ENCODE results near the gene RASA1.

The RASA1 gene

GRCh38 chr5:87390075-87390474, 122.4 kb downstream of the RASA1 start:
- no peak overlapping the region for H3K4ac ChIP-seq (ENCODE audit: low read length)
- no peak overlapping the region for H2BK120ac ChIP-seq (ENCODE audit: low read depth, low read length)
- no peak overlapping the region for H3K4me2 ChIP-seq (ENCODE audit: insufficient read depth, low read length, poor library complexity, severe bottlenecking)
- H3K4me3 ChIP-seq (ENCODE audit: low read length in 2 of 2), result no peak overlapping the region
- H3K36me3 ChIP-seq (replicated peaks in 1 of 2; ENCODE audit: control insufficient read depth in 2 of 2, insufficient read depth in 2 of 2, low read length in 2 of 2), result peaks cover 16 to 100% of the 10 kb centered on the region in 2 donors
- H3K23ac ChIP-seq (ENCODE audit: low read depth, low read length, poor library complexity), result no peak overlapping the region
- no peak overlapping the region for H2AK5ac ChIP-seq (ENCODE audit: low read depth, low read length)
- DNase-seq (ENCODE audit: low spot score), result no peak
- H2BK12ac ChIP-seq (ENCODE audit: low read length), result no peak overlapping the region
- no peaks in the 10 kb centered on the region for H3K9me3 ChIP-seq (replicated peaks in 1 of 2; ENCODE audit: control insufficient read depth in 2 of 2, insufficient read depth in 1 of 2, low read depth in 1 of 2, low read length in 2 of 2)
- H3K27ac ChIP-seq (replicated peaks; ENCODE audit: low read length), result no peak overlapping the region
- no peaks in the 10 kb centered on the region for H3K27me3 ChIP-seq (ENCODE audit: control insufficient read depth in 3 of 3, insufficient read depth in 3 of 3, low read depth in 1 of 3, low read length in 3 of 3)
- no peaks in the 10 kb centered on the region for H3K4me1 ChIP-seq (ENCODE audit: control insufficient read depth in 2 of 2, insufficient read depth in 1 of 2, low read depth in 1 of 2, low read length in 2 of 2)
- no peak overlapping the region for H4K8ac ChIP-seq (ENCODE audit: low read depth, low read length)
- H2BK5ac ChIP-seq (ENCODE audit: low read length), result no peak overlapping the region
- H3K79me1 ChIP-seq (ENCODE audit: low read depth, low read length), result no peaks in the 10 kb centered on the region
- H2BK15ac ChIP-seq (ENCODE audit: low read length), result no peak overlapping the region
- H3K9ac ChIP-seq (ENCODE audit: low read depth, low read length, poor library complexity), result no peak overlapping the region
- WGBS, 2 donors (ENCODE audit: extremely low coverage in 2 of 2, insufficient read length in 2 of 2, insufficient replicate concordance in 1 of 2), result no CpG with 5 or more reads among the region's 3 CpGs
- H3K18ac ChIP-seq (ENCODE audit: low read length), result no peak overlapping the region
- no peak overlapping the region for H4K91ac ChIP-seq (ENCODE audit: low read depth, low read length, poor library complexity)
- no peak overlapping the region for H2AFZ ChIP-seq (ENCODE audit: low read length)
- no peak overlapping the region for H3K14ac ChIP-seq (ENCODE audit: low read length)

- WGBS, 2 donors (ENCODE audit: extremely low coverage in 2 of 2, insufficient read length in 2 of 2, insufficient replicate concordance in 1 of 2), result no CpG with 5 or more reads among the region's 5 CpGs
- H3K4ac ChIP-seq (ENCODE audit: low read length), result no peak overlapping the region
- H3K4me2 ChIP-seq (ENCODE audit: insufficient read depth, low read length, poor library complexity, severe bottlenecking), result no peak overlapping the region
- H4K91ac ChIP-seq (ENCODE audit: low read depth, low read length, poor library complexity), result no peak overlapping the region
- H3K9ac ChIP-seq (ENCODE audit: low read depth, low read length, poor library complexity), result no peak overlapping the region
- no peak overlapping the region for H2BK15ac ChIP-seq (ENCODE audit: low read length)
- H3K27me3 ChIP-seq (ENCODE audit: control insufficient read depth in 3 of 3, insufficient read depth in 3 of 3, low read depth in 1 of 3, low read length in 3 of 3), result no peaks in the 10 kb centered on the region
- H3K14ac ChIP-seq (ENCODE audit: low read length), result no peak overlapping the region
- H2BK12ac ChIP-seq (ENCODE audit: low read length), result no peak overlapping the region
- no peak overlapping the region for H2BK5ac ChIP-seq (ENCODE audit: low read length)
- no peak overlapping the region for H4K8ac ChIP-seq (ENCODE audit: low read depth, low read length)
- H2AFZ ChIP-seq (ENCODE audit: low read length), result no peak overlapping the region
- no peak overlapping the region for H2BK120ac ChIP-seq (ENCODE audit: low read depth, low read length)
- no peak overlapping the region for H3K27ac ChIP-seq (replicated peaks; ENCODE audit: low read length)
- H2AK5ac ChIP-seq (ENCODE audit: low read depth, low read length), result no peak overlapping the region
- H3K23ac ChIP-seq (ENCODE audit: low read depth, low read length, poor library complexity), result no peak overlapping the region
- DNase-seq (ENCODE audit: low spot score), result no peak
- peaks cover 19 to 100% of the 10 kb centered on the region in 2 donors for H3K36me3 ChIP-seq (replicated peaks in 1 of 2; ENCODE audit: control insufficient read depth in 2 of 2, insufficient read depth in 2 of 2, low read length in 2 of 2)
- H3K4me3 ChIP-seq (ENCODE audit: low read length in 2 of 2), result no peak overlapping the region
- H3K18ac ChIP-seq (ENCODE audit: low read length), result no peak overlapping the region
- no peaks in the 10 kb centered on the region for H3K4me1 ChIP-seq (ENCODE audit: control insufficient read depth in 2 of 2, insufficient read depth in 1 of 2, low read depth in 1 of 2, low read length in 2 of 2)
- H3K9me3 ChIP-seq (replicated peaks in 1 of 2; ENCODE audit: control insufficient read depth in 2 of 2, insufficient read depth in 1 of 2, low read depth in 1 of 2, low read length in 2 of 2), result no peaks in the 10 kb centered on the region
- no peaks in the 10 kb centered on the region for H3K79me1 ChIP-seq (ENCODE audit: low read depth, low read length)
Measured at GRCh38 chr5:87390576-87391199, 123.0 kb downstream of the RASA1 start.

DNA sequence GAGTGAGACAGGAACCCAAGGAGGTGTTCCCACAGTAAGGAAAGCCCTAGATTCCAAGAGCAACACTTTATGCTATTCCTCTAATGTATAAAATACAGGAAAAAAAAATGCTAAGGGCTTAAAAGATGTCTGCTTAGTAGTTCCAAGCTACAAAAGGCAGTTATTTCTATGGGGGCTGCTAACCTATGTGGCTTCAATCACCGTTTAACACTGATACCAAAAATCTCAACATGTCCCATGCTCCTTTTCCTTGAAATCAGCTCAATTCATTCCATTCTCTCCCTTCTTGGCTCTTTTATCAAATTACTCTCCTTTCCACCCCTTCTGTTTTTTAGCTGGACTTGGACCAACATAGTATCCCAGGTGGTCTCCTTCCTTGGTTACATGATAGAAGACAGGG, 124.5 kb downstream of the RASA1 start:
- Histone ChIP-seq H3K4me1 (ENCODE audit: control insufficient read depth in 2 of 2, insufficient read depth in 1 of 2, low read depth in 1 of 2, low read length in 2 of 2) (no peaks in the 10 kb centered on the region), H2BK15ac (ENCODE audit: low read length) (no peak overlapping the region), H3K18ac (ENCODE audit: low read length) (no peak overlapping the region), H4K8ac (ENCODE audit: low read depth, low read length) (no peak overlapping the region), H3K79me1 (ENCODE audit: low read depth, low read length) (no peaks in the 10 kb centered on the region), H3K4ac (ENCODE audit: low read length) (no peak overlapping the region), H2AFZ (ENCODE audit: low read length) (no peak overlapping the region), H4K91ac (ENCODE audit: low read depth, low read length, poor library complexity) (no peak overlapping the region), H3K4me2 (ENCODE audit: insufficient read depth, low read length, poor library complexity, severe bottlenecking) (no peak overlapping the region), H3K27me3 (ENCODE audit: control insufficient read depth in 3 of 3, insufficient read depth in 3 of 3, low read depth in 1 of 3, low read length in 3 of 3) (no peaks in the 10 kb centered on the region), H3K4me3 (ENCODE audit: low read length in 2 of 2) (no peak overlapping the region), H2AK5ac (ENCODE audit: low read depth, low read length) (no peak overlapping the region), H2BK12ac (ENCODE audit: low read length) (no peak overlapping the region), H3K14ac (ENCODE audit: low read length) (no peak overlapping the region), H2BK5ac (ENCODE audit: low read length) (no peak overlapping the region), H2BK120ac (ENCODE audit: low read depth, low read length) (no peak overlapping the region), H3K9ac (ENCODE audit: low read depth, low read length, poor library complexity) (no peak overlapping the region), H3K36me3 (replicated peaks in 1 of 2; ENCODE audit: control insufficient read depth in 2 of 2, insufficient read depth in 2 of 2, low read length in 2 of 2) (peaks cover 19 to 100% of the 10 kb centered on the region in 2 donors), H3K9me3 (replicated peaks in 1 of 2; ENCODE audit: control insufficient read depth in 2 of 2, insufficient read depth in 1 of 2, low read depth in 1 of 2, low read length in 2 of 2) (no peaks in the 10 kb centered on the region), H3K27ac (replicated peaks; ENCODE audit: low read length) (no peak overlapping the region), H3K23ac (ENCODE audit: low read depth, low read length, poor library complexity) (no peak overlapping the region)
- DNase-seq (ENCODE audit: low spot score), result no peak
- WGBS, 2 donors (ENCODE audit: extremely low coverage in 2 of 2, insufficient read length in 2 of 2, insufficient replicate concordance in 1 of 2), result no CpG with 5 or more reads among the region's 1 CpG

DNA sequence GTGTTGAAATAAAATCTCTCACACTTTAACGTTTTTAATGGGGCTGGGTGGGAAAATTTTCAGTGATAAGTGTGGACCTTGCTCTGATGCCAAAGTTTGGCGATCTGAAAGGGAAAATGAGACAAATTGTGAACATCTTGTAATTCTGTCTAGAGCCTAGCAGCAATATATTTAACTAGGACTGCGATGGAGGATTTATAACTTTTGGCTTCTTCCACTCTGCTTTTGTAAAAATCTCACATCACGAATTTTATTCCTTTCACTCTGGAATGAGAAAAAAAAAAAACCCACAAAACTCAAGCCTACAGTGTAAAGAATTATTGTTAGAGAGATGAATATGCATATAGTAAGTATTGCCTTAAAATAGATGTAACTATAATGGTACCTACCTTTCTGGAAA, 125.1 kb downstream of the RASA1 start:
- Histone ChIP-seq H2BK5ac (ENCODE audit: low read length) (no peak overlapping the region), H3K23ac (ENCODE audit: low read depth, low read length, poor library complexity) (no peak overlapping the region), H3K4me2 (ENCODE audit: insufficient read depth, low read length, poor library complexity, severe bottlenecking) (no peak overlapping the region), H2AK5ac (ENCODE audit: low read depth, low read length) (no peak overlapping the region), H2BK12ac (ENCODE audit: low read length) (no peak overlapping the region), H3K79me1 (ENCODE audit: low read depth, low read length) (no peaks in the 10 kb centered on the region), H3K27me3 (ENCODE audit: control insufficient read depth in 3 of 3, insufficient read depth in 3 of 3, low read depth in 1 of 3, low read length in 3 of 3) (no peaks in the 10 kb centered on the region), H3K18ac (ENCODE audit: low read length) (no peak overlapping the region), H3K4me3 (ENCODE audit: low read length in 2 of 2) (no peak overlapping the region), H4K91ac (ENCODE audit: low read depth, low read length, poor library complexity) (no peak overlapping the region), H3K9me3 (replicated peaks in 1 of 2; ENCODE audit: control insufficient read depth in 2 of 2, insufficient read depth in 1 of 2, low read depth in 1 of 2, low read length in 2 of 2) (no peaks in the 10 kb centered on the region), H3K9ac (ENCODE audit: low read depth, low read length, poor library complexity) (no peak overlapping the region), H3K36me3 (replicated peaks in 1 of 2; ENCODE audit: control insufficient read depth in 2 of 2, insufficient read depth in 2 of 2, low read length in 2 of 2) (peaks cover 21 to 100% of the 10 kb centered on the region in 2 donors), H3K27ac (replicated peaks; ENCODE audit: low read length) (no peak overlapping the region), H2AFZ (ENCODE audit: low read length) (no peak overlapping the region), H2BK120ac (ENCODE audit: low read depth, low read length) (no peak overlapping the region), H4K8ac (ENCODE audit: low read depth, low read length) (no peak overlapping the region), H3K4ac (ENCODE audit: low read length) (no peak overlapping the region), H3K14ac (ENCODE audit: low read length) (no peak overlapping the region), H3K4me1 (ENCODE audit: control insufficient read depth in 2 of 2, insufficient read depth in 1 of 2, low read depth in 1 of 2, low read length in 2 of 2) (no peaks in the 10 kb centered on the region), H2BK15ac (ENCODE audit: low read length) (no peak overlapping the region)
- WGBS, 2 donors (ENCODE audit: extremely low coverage in 2 of 2, insufficient read length in 2 of 2, insufficient replicate concordance in 1 of 2), result no CpG with 5 or more reads among the region's 4 CpGs
- DNase-seq (ENCODE audit: low spot score), result no peak
